Measurements from ENCODE around the gene TMEM269. TPM values are rescaled to one million over a fixed set of nuclear protein-coding genes. Genes with fewer than 3 reads are reported as not detected.

The TMEM269 gene
- total and polyA plus RNA-seq, 9 of the 15 experiments (the other 6 are each of a cell fraction or from before 2014, with no cell fraction given) = 0.09 to 0.49 (median 0.21) TPM

GRCh38 chr1:42737986-42738677 lies 46.7 kb upstream of the TMEM269 start:
- in situ Hi-C loops (cut with MboI) = loop anchor here (25.0 kb wide), 1 partner anchor 151 kb away; no protein-coding TSS in a partner anchor
- Histone ChIP-seq H3K9me1 (ENCODE audit: control insufficient read depth, insufficient read depth, low read length) (peaks cover 5% of the 10 kb centered on the region), H3K36me3 (ENCODE audit: control insufficient read depth, insufficient read depth, low read length) (no peaks in the 10 kb centered on the region), H3K4me1 (replicated peaks in 1 of 2; ENCODE audit: control insufficient read depth in 2 of 2, insufficient read depth in 2 of 2, low read length in 2 of 2) (peaks cover 0 to 45% of the 10 kb centered on the region in 2 experiments; a peak in 3 of 5 replicates), H3K79me2 (ENCODE audit: control insufficient read depth, insufficient read depth, low read length) (no peaks in the 10 kb centered on the region), H3K27me3 (ENCODE audit: control insufficient read depth in 2 of 2, insufficient read depth in 2 of 2, low read length in 2 of 2) (peaks cover 7 to 42% of the 10 kb centered on the region in 2 experiments; a peak in 4 of 5 replicates), H3K9ac (ENCODE audit: insufficient read depth in 1 of 2, low read depth in 2 of 2, low read length in 2 of 2) (no peak overlapping the region), H2AFZ (ENCODE audit: low read depth, low read length) (no peak overlapping the region), H3K4me3 (no peak overlapping the region), H3K27ac (ENCODE audit: extremely low read depth, low read depth, low read length) (no peak overlapping the region), H4K20me1 (replicated peaks; ENCODE audit: control insufficient read depth, insufficient read depth, low read length) (peaks cover 5% of the 10 kb centered on the region; the same call in 1 of the 2 replicates), H3K9me3 (replicated peaks; ENCODE audit: control insufficient read depth, insufficient read depth, low read depth, low read length) (no peaks in the 10 kb centered on the region), H3K4me2 (ENCODE audit: insufficient read depth, low read length) (no peak overlapping the region)
- POLR2A ChIA-PET = interaction anchor here (0.6 kb wide), 1 partner anchor 169 kb away, joined by 3 read pairs; no protein-coding TSS in a partner anchor
- CTCF ChIA-PET (ENCODE audit: low intra/inter-chr PET ratio) = interaction anchor here (0.6 kb wide), 1 partner anchor 168 kb away, joined by 3 read pairs; no protein-coding TSS in a partner anchor
- no TSS peak for BruUV-seq (replicated peaks)
- ATAC-seq = no peak
- DNase-seq (ENCODE audit: extremely low read depth in 1 of 4, low spot score in 3 of 4) = no peak
- no peak for FAIRE-seq
- 11% methylated on average over 18 of the region's 21 CpGs for WGBS (ENCODE audit: insufficient coverage, low coverage, missing lambda C conversion rate)
- no peak for TF ChIP-seq ZFX (CRISPR knock-in tag; IDR thresholded peaks at IDR 0.05)
- TF ChIP-seq CAMTA2 (CRISPR knock-in tag; conservative IDR thresholded peaks at IDR 0.05) = no peak
- TF ChIP-seq SMAD4 (CRISPR knock-in tag; conservative IDR thresholded peaks at IDR 0.05) = no peak
- TF ChIP-seq, protein P1, sequence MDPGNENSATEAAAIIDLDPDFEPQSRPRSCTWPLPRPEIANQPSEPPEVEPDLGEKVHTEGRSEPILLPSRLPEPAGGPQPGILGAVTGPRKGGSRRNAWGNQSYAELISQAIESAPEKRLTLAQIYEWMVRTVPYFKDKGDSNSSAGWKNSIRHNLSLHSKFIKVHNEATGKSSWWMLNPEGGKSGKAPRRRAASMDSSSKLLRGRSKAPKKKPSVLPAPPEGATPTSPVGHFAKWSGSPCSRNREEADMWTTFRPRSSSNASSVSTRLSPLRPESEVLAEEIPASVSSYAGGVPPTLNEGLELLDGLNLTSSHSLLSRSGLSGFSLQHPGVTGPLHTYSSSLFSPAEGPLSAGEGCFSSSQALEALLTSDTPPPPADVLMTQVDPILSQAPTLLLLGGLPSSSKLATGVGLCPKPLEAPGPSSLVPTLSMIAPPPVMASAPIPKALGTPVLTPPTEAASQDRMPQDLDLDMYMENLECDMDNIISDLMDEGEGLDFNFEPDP (CRISPR knock-in tag; IDR thresholded peaks at IDR 0.05) = no peak
- no peak for TF ChIP-seq ZNF124 (CRISPR knock-in tag; IDR thresholded peaks at IDR 0.05)
- no peak for TF ChIP-seq TEAD1 (CRISPR knock-in tag; IDR thresholded peaks at IDR 0.05)
- TF ChIP-seq ZNF143 (CRISPR knock-in tag; IDR thresholded peaks at IDR 0.05) = no peak
- TF ChIP-seq TSC22D4 (tag; IDR thresholded peaks at IDR 0.05) = no peak
- no peak for TF ChIP-seq MAFG (tag; conservative IDR thresholded peaks at IDR 0.05)
- no peak for TF ChIP-seq CBX1 (IDR thresholded peaks at IDR 0.05; ENCODE audit: low read depth)
- no peak for TF ChIP-seq TEAD4 (IDR thresholded peaks at IDR 0.05; ENCODE audit: low read length)
- no peak for TF ChIP-seq TEAD4 (CRISPR knock-in tag; IDR thresholded peaks at IDR 0.05; ENCODE audit: borderline replicate concordance)
- TF ChIP-seq ZNF551 (CRISPR knock-in tag; IDR thresholded peaks at IDR 0.05) = no peak
- intact Hi-C loops (cut with micrococcal nuclease) = loop anchor here (10.0 kb wide), 2 partner anchors 393 to 593 kb away; no protein-coding TSS in a partner anchor
